ENCODE results near the gene APAF1. TPM values are rescaled to one million over a fixed set of nuclear protein-coding genes. Genes with fewer than 3 reads are reported as not detected.

Gene APAF1
- total RNA-seq, 1 donor from 2014 or later = 15.5 TPM

- Histone ChIP-seq H3K4me3 (peak overlapping the region in 1 of 2 donors; percentile 27), H3K4me1 (peaks cover 4 to 14% of the 10 kb centered on the region in 2 donors), H3K27ac (peak overlapping the region; percentile 37 to 59), H3K9me3 (no peaks in the 10 kb centered on the region), H3K27me3 (no peaks in the 10 kb centered on the region), H3K36me3 (peaks cover 0 to 3% of the 10 kb centered on the region in 2 donors)
- TF ChIP-seq, protein P1, sequence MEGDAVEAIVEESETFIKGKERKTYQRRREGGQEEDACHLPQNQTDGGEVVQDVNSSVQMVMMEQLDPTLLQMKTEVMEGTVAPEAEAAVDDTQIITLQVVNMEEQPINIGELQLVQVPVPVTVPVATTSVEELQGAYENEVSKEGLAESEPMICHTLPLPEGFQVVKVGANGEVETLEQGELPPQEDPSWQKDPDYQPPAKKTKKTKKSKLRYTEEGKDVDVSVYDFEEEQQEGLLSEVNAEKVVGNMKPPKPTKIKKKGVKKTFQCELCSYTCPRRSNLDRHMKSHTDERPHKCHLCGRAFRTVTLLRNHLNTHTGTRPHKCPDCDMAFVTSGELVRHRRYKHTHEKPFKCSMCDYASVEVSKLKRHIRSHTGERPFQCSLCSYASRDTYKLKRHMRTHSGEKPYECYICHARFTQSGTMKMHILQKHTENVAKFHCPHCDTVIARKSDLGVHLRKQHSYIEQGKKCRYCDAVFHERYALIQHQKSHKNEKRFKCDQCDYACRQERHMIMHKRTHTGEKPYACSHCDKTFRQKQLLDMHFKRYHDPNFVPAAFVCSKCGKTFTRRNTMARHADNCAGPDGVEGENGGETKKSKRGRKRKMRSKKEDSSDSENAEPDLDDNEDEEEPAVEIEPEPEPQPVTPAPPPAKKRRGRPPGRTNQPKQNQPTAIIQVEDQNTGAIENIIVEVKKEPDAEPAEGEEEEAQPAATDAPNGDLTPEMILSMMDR (IDR thresholded peaks at IDR 0.05) = no peak
- DNase-seq (ENCODE audit: low spot score in 2 of 2) = no peak
- intact Hi-C loops (cut with DNase I) = loop anchor here (2.0 kb wide), 1 partner anchor 299 kb away; no protein-coding TSS in a partner anchor
These were observed 54.5 kb downstream of the APAF1 start for GRCh38 chr12:98699586-98699985.

DNA sequence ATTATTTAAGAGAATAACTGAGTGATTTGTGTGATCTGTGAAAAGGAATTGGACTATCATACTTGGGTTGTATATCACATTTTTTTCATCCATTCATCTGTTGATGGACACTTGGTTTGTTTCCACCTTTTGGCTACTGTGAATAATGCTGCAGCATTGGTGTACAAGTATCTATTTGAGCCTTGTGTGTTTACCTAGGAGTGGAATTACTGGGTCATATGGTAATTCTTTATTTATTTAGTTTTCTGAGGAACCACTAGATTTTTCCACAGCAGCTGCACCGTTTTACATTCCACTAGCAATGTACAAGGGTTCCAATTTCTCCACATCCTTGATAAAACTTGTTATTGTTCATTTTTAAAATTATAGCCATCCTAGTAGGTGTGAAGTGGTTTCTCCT lies 56.1 kb downstream of the APAF1 start:
- no peak overlapping the region for H3K4me3 ChIP-seq
- peaks cover 4 to 14% of the 10 kb centered on the region in 2 donors for H3K4me1 ChIP-seq
- intact Hi-C loops (cut with DNase I) = no loop called here
- no peak for DNase-seq (ENCODE audit: low spot score in 2 of 2)
- no peaks in the 10 kb centered on the region for H3K36me3 ChIP-seq
- TF ChIP-seq, protein P1 (IDR thresholded peaks at IDR 0.05) = no peak
- H3K27ac ChIP-seq = peak overlapping the region; percentile 44 to 59
- H3K9me3 ChIP-seq = no peaks in the 10 kb centered on the region
- H3K27me3 ChIP-seq = no peaks in the 10 kb centered on the region

DNA sequence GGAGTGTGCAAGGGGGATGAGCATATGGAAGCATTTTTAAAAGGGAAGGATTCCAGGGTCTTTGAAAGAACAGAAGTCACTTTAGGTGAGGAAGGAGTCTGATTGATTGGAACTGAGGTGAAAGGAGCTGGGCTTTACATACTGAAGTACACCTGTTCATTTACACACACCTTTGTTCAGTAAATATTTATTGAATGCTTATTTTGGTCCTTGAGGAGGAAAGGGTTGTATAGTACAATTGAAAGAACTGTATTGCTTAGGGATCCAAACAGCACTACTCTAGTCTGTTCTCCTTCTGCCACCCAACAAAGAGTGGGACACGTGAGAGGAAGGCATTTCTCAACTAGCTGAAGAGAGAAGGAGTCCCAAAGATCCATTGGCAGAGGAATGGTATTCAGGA lies 63.9 kb downstream of the APAF1 start:
- Histone ChIP-seq H3K4me1 (no peaks in the 10 kb centered on the region), H3K27me3 (no peaks in the 10 kb centered on the region), H3K9me3 (no peaks in the 10 kb centered on the region), H3K27ac (no peak overlapping the region), H3K36me3 (peaks cover 31 to 48% of the 10 kb centered on the region in 2 donors), H3K4me3 (no peak overlapping the region)
- DNase-seq (ENCODE audit: low spot score in 2 of 2) = no peak
- TF ChIP-seq, protein P1 (IDR thresholded peaks at IDR 0.05) = no peak
- intact Hi-C loops (cut with DNase I) = no loop called here

GRCh38 chr12:98714426-98714825 lies 69.3 kb downstream of the APAF1 start:
- peaks cover 17 to 44% of the 10 kb centered on the region in 2 donors for H3K36me3 ChIP-seq
- no peak overlapping the region for H3K27ac ChIP-seq
- DNase-seq (ENCODE audit: low spot score in 2 of 2) = no peak
- no peaks in the 10 kb centered on the region for H3K9me3 ChIP-seq
- no peaks in the 10 kb centered on the region for H3K27me3 ChIP-seq
- no peaks in the 10 kb centered on the region for H3K4me1 ChIP-seq
- TF ChIP-seq, protein P1 (IDR thresholded peaks at IDR 0.05) = no peak
- intact Hi-C loops (cut with DNase I) = no loop called here
- H3K4me3 ChIP-seq = no peak overlapping the region

DNA sequence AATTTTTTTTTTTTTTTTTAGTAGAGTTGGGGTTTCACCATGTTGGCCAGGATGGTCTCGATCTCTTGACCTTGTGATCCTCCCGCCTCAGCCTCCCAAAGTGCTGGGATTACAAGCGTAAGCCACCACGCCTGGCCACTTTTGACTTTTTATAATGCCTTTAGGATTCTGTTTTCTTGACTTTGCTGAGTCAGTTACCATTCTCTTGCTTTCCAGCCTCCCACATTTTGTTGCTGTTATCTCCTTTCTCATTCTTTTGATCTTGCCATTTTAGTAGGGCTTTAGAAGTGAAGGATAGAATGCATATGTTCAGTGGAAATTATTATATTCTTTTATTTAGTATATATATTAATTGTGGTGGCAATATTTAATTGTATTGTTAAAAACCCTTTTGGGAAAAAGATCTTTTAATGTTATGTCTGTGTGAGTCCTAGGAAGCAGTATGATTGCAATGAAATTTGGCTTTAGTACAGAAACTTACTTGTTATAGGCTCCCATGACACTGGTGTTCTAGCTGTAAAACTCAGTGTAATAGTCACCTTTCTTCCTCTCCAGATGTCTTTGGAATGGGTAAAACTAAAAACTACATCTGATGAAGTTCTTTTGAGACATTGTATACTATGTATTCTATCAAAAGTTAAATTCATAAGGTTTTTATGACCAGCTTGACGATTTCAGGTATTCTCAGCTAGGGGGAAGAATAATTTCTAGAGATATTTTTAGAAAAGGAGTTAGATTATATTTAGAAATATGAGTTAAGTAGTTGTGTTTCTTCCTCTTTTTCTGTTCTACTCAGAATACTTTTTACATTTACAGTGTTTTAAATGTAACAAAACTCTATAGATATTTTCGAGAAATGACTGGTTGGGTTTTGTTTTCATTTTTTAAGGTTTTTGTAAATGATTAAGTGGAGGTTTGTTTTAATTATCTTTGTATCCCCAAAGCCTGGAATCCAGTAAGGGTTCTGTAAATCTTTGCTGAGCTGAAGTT lies 74.7 kb downstream of the APAF1 start:
- no peaks in the 10 kb centered on the region for H3K27me3 ChIP-seq
- no peaks in the 10 kb centered on the region for H3K9me3 ChIP-seq
- no peak overlapping the region for H3K4me3 ChIP-seq
- no peak for DNase-seq (ENCODE audit: low spot score in 2 of 2)
- intact Hi-C loops (cut with DNase I) = loop anchor here (10.0 kb wide), 1 partner anchor 275 kb away; no protein-coding TSS in a partner anchor
- no peak overlapping the region for H3K27ac ChIP-seq
- H3K36me3 ChIP-seq = peaks cover 13 to 36% of the 10 kb centered on the region in 2 donors
- H3K4me1 ChIP-seq = no peaks in the 10 kb centered on the region
- TF ChIP-seq, protein P1 (IDR thresholded peaks at IDR 0.05) = no peak
